GM18519 (cell line): Measurements from ENCODE around the gene GUCY1A2.

Experiments
- ATAC-seq: cut with Tn5 transposase; IDR thresholded peaks from one replicate; pipeline ENCODE4 v1.9.1; 2021; ENCODE audit warnings: mild to moderate bottlenecking, moderate library complexity; ENCODE audit not compliant: unreplicated experiment, low FRiP score

Gene GUCY1A2

GRCh38 chr11:106684944-106685343, 333.3 kb downstream of the GUCY1A2 start:
- no peak for ATAC-seq

GRCh38 chr11:106683435-106683834, 334.8 kb downstream of the GUCY1A2 start:
- no peak for ATAC-seq

DNA sequence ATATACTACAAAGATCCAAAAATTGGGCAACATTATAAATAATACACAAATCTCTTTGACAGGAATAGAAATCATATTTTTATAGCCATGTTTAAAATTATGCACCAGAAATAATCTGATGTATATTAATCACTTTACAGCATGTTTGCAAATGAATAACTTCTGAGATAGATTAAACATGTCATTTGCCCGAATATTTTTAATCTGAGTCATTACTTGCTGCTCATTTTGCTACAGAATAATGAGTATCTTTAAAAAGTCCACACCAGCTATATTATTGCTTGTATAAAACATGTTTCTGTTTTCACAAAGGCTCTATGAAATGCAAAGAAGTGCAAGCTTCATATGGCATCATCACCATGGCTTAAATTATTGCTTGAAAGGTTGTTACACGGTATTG, 336.8 kb downstream of the GUCY1A2 start:
- no peak for ATAC-seq

DNA sequence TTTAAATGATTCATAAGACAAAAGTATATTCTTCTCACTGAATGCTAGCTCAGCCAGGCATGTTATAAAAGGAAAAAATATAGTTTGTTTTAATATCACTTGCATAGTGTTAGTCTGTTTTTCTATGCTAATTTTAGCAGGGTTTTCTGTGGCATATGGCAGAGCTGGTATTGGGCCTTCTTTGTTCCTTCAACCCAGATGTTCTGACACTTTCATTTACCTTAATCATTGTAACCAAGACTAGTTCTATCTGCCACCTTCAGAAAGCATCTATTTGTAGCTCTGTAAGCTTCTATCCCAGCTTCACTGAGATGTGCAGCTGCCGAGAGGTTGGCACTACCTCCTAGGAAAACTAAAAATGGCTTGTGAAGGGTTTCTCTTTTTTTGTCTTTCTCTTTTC, 338.7 kb downstream of the GUCY1A2 start:
- ATAC-seq = no peak

DNA sequence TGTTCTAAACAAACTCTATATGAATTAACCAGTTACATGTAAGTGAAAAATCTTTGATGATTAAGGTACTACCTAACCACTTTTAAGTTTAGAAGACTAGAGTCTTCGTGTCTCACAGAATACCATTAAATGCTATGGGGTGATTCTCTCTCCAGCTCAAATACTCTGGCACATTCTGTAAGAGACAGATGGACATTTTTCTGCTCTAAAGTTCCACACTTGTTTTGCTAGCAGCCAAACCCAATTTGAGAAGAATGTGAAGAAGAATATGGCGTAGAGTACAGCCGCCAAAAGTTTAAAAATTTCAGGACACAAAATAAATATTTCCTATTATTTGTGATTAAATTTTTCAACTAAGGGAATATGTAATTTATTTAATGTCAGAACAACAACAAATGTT, 339.1 kb downstream of the GUCY1A2 start:
- no peak for ATAC-seq

GRCh38 chr11:106670069-106670468, 348.2 kb downstream of the GUCY1A2 start:
- ATAC-seq = no peak

GRCh38 chr11:106668147-106668546, 350.1 kb downstream of the GUCY1A2 start:
- no peak for ATAC-seq

DNA sequence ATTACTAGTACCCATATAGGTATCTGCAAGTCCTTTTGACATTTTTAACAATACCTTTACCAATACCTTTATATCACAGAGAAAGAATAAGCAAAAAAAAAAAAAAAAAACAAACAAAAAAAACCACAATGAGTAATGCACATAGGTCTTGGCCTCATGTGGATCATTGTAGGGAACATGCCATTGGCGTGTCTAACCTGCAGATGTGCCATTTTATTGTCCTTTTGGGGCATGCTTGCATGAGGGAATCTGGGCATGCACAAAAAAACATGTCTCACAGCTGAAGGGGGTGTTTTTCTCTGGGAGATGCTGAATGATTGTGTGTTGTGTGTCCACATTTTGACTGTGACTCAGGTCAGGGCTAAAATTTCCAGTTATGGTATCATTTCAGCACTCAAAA, 361.6 kb downstream of the GUCY1A2 start:
- no peak for ATAC-seq

- no peak for ATAC-seq
These were observed 373.5 kb downstream of the GUCY1A2 start for GRCh38 chr11:106644824-106645223.

GRCh38 chr11:106642331-106642730, 375.9 kb downstream of the GUCY1A2 start:
- no peak for ATAC-seq

DNA sequence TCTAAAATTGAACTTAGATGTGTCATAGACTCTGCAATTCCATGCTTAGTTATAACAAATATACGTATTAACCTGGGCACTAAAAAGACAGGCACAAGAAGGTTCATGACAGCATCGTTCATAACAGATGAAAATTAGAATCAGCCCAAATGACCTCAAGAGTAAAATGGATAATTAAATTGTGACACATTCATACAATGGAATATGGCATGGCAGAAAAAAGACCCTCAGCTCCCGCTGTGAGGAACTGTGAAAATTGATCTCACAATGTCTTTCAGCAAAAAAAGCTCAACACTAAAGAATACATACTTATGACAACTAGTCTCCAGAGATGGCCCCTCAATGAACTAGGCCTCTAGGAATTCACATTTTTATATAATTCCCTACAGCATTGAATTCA, 386.0 kb downstream of the GUCY1A2 start:
- no peak for ATAC-seq

GRCh38 chr11:106627694-106628093, 390.6 kb downstream of the GUCY1A2 start:
- no peak for ATAC-seq

GRCh38 chr11:106625566-106625965, 392.7 kb downstream of the GUCY1A2 start:
- ATAC-seq = no peak

DNA sequence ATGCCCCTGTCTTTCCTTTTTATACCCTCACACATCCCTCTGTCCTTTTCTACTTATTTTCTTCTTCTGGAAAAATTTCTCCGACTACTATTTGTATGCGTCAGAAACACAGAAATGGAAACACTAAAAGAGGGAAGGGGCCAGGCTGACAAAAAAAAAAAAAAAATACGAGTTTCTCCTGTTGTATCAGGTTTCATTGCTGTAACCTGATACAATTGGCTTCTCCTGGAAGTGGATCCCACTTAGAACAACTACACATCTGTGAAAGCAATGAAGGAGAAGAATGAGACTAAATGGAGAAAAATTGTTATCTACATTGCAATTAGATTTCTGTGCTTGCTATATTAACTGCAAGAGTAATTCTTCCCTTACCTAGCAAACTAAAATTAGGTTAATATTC, 393.9 kb downstream of the GUCY1A2 start:
- ATAC-seq = no peak
